IMR-90 (cell line): Measurements from ENCODE around the gene RAB30. TPM values are rescaled to one million over a fixed set of nuclear protein-coding genes. Genes with fewer than 3 reads are reported as not detected.

Source experiments
- ATAC-seq: fragments of 200-7000 bp; cut with Tn5 transposase; 2 replicates; pipeline ENCODE4 v1.9.1; 2020; ENCODE audit warnings: low read depth, mild to moderate bottlenecking, moderate library complexity
- BruUV-seq: library from RNA; stranded (reverse); fragments of 400-500 nt; replicated peaks from 2 replicates; lab custom pipeline; 2021; lab: Mats Ljungman, UMichigan
- CTCF ChIA-PET: fragments of 300-600 bp; formaldehyde crosslinking; extraction: SDS; loops from one replicate; lab custom pipeline; 2021; ENCODE audit warnings: antibody characterized with exemption; lab: Yijun Ruan, JAX
- POLR2A ChIA-PET: fragments of 300-600 bp; sonication (Branson Sonifier 250); formaldehyde crosslinking; loops from one replicate; lab custom pipeline; 2022; ENCODE audit warnings: antibody characterized with exemption; ENCODE audit not compliant: unreplicated experiment; lab: Charles Lee
- DNase-seq: peaks from one replicate; pipeline ENCODE4 v3.0.0; 2013
- H2AFZ ChIP-seq: replicated peaks from 2 replicates; pipeline ENCODE3; 2013; ENCODE audit warnings: low read length, mild to moderate bottlenecking; ENCODE audit not compliant: poor library complexity
- H2AK5ac ChIP-seq: 2 replicates; pipeline ENCODE4 v1.6.1; 2013; ENCODE audit warnings: low read depth, low read length, inconsistent platforms
- H2AK9ac ChIP-seq: replicated peaks from 2 replicates; pipeline ENCODE3; 2013; ENCODE audit warnings: mild to moderate bottlenecking, low read depth, low read length, moderate library complexity; ENCODE audit not compliant: poor library complexity
- H2BK120ac ChIP-seq: 2 replicates; pipeline ENCODE4 v1.6.1; 2013; ENCODE audit warnings: low read depth, low read length, inconsistent platforms
- H2BK15ac ChIP-seq: 3 replicates; pipeline ENCODE4 v1.6.1; 2013; ENCODE audit warnings: low read depth, low read length, inconsistent platforms
- H2BK20ac ChIP-seq: 2 replicates; pipeline ENCODE4 v1.6.1; 2013; ENCODE audit warnings: low read depth, mild to moderate bottlenecking, inconsistent platforms, low read length, moderate library complexity
- H2BK5ac ChIP-seq: 2 replicates; pipeline ENCODE4 v1.6.1; 2013; ENCODE audit warnings: mild to moderate bottlenecking, low read depth, low read length, inconsistent platforms; ENCODE audit not compliant: poor library complexity, severe bottlenecking
- H3K14ac ChIP-seq: replicated peaks from 2 replicates; pipeline ENCODE4 v1.6.1; 2013; ENCODE audit warnings: low read depth, low read length, inconsistent platforms
- H3K18ac ChIP-seq: 2 replicates; pipeline ENCODE4 v1.6.1; 2013; ENCODE audit warnings: low read depth, low read length, control low read depth
- H3K23ac ChIP-seq: 2 replicates; pipeline ENCODE4 v1.6.1; 2013; ENCODE audit warnings: low read depth, low read length, inconsistent platforms
- H3K27ac ChIP-seq: 2 replicates; pipeline ENCODE4 v1.5.1; 2013; ENCODE audit warnings: mild to moderate bottlenecking, control low read depth, low read length; ENCODE audit not compliant: insufficient read depth
- H3K27me3 ChIP-seq: 2 replicates; pipeline ENCODE4 v1.6.1; 2013; ENCODE audit warnings: low read length; ENCODE audit not compliant: control insufficient read depth, insufficient read depth
- H3K36me3 ChIP-seq: 2 replicates; pipeline ENCODE4 v1.6.1; 2013; ENCODE audit warnings: low read length, mixed read lengths; ENCODE audit not compliant: control insufficient read depth, insufficient read depth
- H3K4ac ChIP-seq: 2 replicates; pipeline ENCODE4 v1.6.1; 2013; ENCODE audit warnings: low read depth, low read length, inconsistent platforms
- H3K4me1 ChIP-seq: 2 replicates; pipeline ENCODE4 v1.6.1; 2013; ENCODE audit warnings: low read length, mixed read lengths; ENCODE audit not compliant: control insufficient read depth, insufficient read depth
- H3K4me2 ChIP-seq: 2 replicates; pipeline ENCODE4 v1.6.1; 2013; ENCODE audit warnings: low read depth, mild to moderate bottlenecking, control low read depth, low read length, moderate library complexity
- H3K4me3 ChIP-seq: 2 replicates; pipeline ENCODE4 v1.5.1; 2013; ENCODE audit warnings: low read depth, mild to moderate bottlenecking, control low read depth, low read length, moderate library complexity; ENCODE audit not compliant: insufficient read depth
- H3K56ac ChIP-seq: 2 replicates; pipeline ENCODE4 v1.6.1; 2013; ENCODE audit warnings: low read length, inconsistent platforms; ENCODE audit not compliant: insufficient read depth; ENCODE audit errors: extremely low read depth
- H3K79me1 ChIP-seq, 2 experiments: 2 replicates each; pipeline ENCODE4 v1.6.1; 2013; ENCODE audit warnings: low read length in 2 of 2, inconsistent platforms in 1 of 2, low read depth in 1 of 2
- H3K9ac ChIP-seq: 2 replicates; pipeline ENCODE4 v1.6.1; 2013; ENCODE audit warnings: low read depth, low read length, control low read depth
- H3K9me1 ChIP-seq: 2 replicates; pipeline ENCODE4 v1.6.1; 2013; ENCODE audit warnings: low read length, inconsistent platforms; ENCODE audit not compliant: insufficient read depth
- H3K9me3 ChIP-seq: 2 replicates; pipeline ENCODE4 v1.6.1; 2013; ENCODE audit warnings: low read length; ENCODE audit not compliant: control insufficient read depth, insufficient read depth
- H4K20me1 ChIP-seq: 2 replicates; pipeline ENCODE4 v1.6.1; 2013; ENCODE audit warnings: low read length, inconsistent platforms; ENCODE audit not compliant: insufficient read depth
- H4K5ac ChIP-seq: 2 replicates; pipeline ENCODE4 v1.6.1; 2013; ENCODE audit warnings: mild to moderate bottlenecking, low read depth, low read length, control low read depth
- H4K8ac ChIP-seq, 2 experiments: 2 replicates each; pipeline ENCODE4 v1.6.1; 2013; ENCODE audit warnings: low read depth in 2 of 2, low read length in 2 of 2, control low read depth in 1 of 2, inconsistent platforms in 1 of 2
- H4K91ac ChIP-seq: 2 replicates; pipeline ENCODE4 v1.6.1; 2013; ENCODE audit warnings: low read depth, low read length, inconsistent platforms; ENCODE audit not compliant: insufficient read depth
- FOS ChIP-seq: fragments of 150-350 bp; IDR thresholded peaks from 2 replicates; pipeline ENCODE4 v1.6.1; 2016; ENCODE audit warnings: low read depth, low read length
- MAFK ChIP-seq: IDR thresholded peaks from 2 replicates; pipeline ENCODE4 v1.6.1; 2012; ENCODE audit warnings: low read depth, low read length, improper control_type of control experiment
- MAZ ChIP-seq: IDR thresholded peaks from 2 replicates; pipeline ENCODE4 v1.6.1; 2012; ENCODE audit warnings: low read depth, mild to moderate bottlenecking, low read length, improper control_type of control experiment, moderate library complexity, borderline replicate concordance
- NFE2L2 ChIP-seq: fragments of 150-350 bp; IDR thresholded peaks from 2 replicates; pipeline ENCODE4 v1.6.1; 2016; ENCODE audit warnings: low read depth, mild to moderate bottlenecking, low read length
- POLR2A ChIP-seq: IDR thresholded peaks from 2 replicates; pipeline ENCODE4 v1.6.1; 2012; ENCODE audit warnings: mild to moderate bottlenecking, low read depth, low read length
- RAD21 ChIP-seq: IDR thresholded peaks from 2 replicates; pipeline ENCODE4 v1.6.1; 2012; ENCODE audit warnings: low read length, improper control_type of control experiment
- WGBS, 2 experiments: methylation state at CpG; one replicate each; pipeline versions ENCODE4 v1.1.5 to v1.1.7; 2013; ENCODE audit warnings: missing lambda C conversion rate in 2 of 2; ENCODE audit not compliant: insufficient read length in 1 of 2; ENCODE audit errors: extremely low coverage in 2 of 2; 5-methylcytosine and 5-hydroxymethylcytosine counted together
- dilution Hi-C: fragments of 300-500 bp; cut with HindIII; formaldehyde crosslinking; loops from one replicate; pipeline ENCODE4 v1.14.3; 2018; ENCODE audit warnings: low sequenced_read_pairs; ENCODE audit not compliant: unreplicated experiment
- in situ Hi-C: fragments of 300-500 bp; cut with MboI; formaldehyde crosslinking; loops from 3 replicates; pipeline ENCODE4 v1.14.3; 2019; ENCODE audit warnings: low sequenced_read_pairs, inconsistent platforms, mixed read lengths
- intact Hi-C: fragments of 100-400 bp; cut with micrococcal nuclease; formaldehyde crosslinking; loops from 2 replicates; pipeline ENCODE4 v1.10.0; 2022
- polyA plus RNA-seq, 3 experiments: library from polyadenylated mRNA; depleted of rRNA; stranded (reverse); fragments of >200 nt; gene quantifications; 2 replicates each; pipeline ENCODE4 v1.2.3, GENCODE V29; 2012; ENCODE audit warnings: low replicate concordance in 1 of 3
- total RNA-seq: library from RNA; depleted of rRNA; stranded (reverse); fragments of >200 nt; gene quantifications from 2 replicates; pipeline ENCODE4 v1.2.3, GENCODE V29; 2012
- TF ChIP-seq, protein P1 (sequence below): conservative IDR thresholded peaks from 2 replicates; pipeline ENCODE4 v1.5.1; 2012; ENCODE audit warnings: mild to moderate bottlenecking, low read depth, low read length, improper control_type of control experiment

RAB30 gene
- total and polyA plus RNA-seq, 2 of the 4 experiments (the other 2 are of a cell fraction) = 7.2 to 25.6 TPM

- H4K5ac ChIP-seq = no peak overlapping the region
- dilution Hi-C loops (no loop called here), in situ Hi-C loops (no loop called here), intact Hi-C loops (no loop called here)
- DNase-seq = no peak
- H3K27me3 ChIP-seq = no peaks in the 10 kb centered on the region
- H3K4me1 ChIP-seq = no peaks in the 10 kb centered on the region
- CTCF ChIA-PET = interaction anchor here (0.7 to 1.3 kb wide), 2 partner anchors 9 to 63 kb away, joined by 6 to 7 read pairs; no protein-coding TSS in a partner anchor
- no CpG with 5 or more reads among the region's 2 CpGs for WGBS, 2 experiments
- ATAC-seq = no peak
- no peak overlapping the region for H2BK5ac ChIP-seq
- no TSS peak for BruUV-seq
- H3K9me1 ChIP-seq = no peaks in the 10 kb centered on the region
- TF ChIP-seq, protein P1, sequence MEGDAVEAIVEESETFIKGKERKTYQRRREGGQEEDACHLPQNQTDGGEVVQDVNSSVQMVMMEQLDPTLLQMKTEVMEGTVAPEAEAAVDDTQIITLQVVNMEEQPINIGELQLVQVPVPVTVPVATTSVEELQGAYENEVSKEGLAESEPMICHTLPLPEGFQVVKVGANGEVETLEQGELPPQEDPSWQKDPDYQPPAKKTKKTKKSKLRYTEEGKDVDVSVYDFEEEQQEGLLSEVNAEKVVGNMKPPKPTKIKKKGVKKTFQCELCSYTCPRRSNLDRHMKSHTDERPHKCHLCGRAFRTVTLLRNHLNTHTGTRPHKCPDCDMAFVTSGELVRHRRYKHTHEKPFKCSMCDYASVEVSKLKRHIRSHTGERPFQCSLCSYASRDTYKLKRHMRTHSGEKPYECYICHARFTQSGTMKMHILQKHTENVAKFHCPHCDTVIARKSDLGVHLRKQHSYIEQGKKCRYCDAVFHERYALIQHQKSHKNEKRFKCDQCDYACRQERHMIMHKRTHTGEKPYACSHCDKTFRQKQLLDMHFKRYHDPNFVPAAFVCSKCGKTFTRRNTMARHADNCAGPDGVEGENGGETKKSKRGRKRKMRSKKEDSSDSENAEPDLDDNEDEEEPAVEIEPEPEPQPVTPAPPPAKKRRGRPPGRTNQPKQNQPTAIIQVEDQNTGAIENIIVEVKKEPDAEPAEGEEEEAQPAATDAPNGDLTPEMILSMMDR = no peak
- no peak for TF ChIP-seq POLR2A
- no peak for TF ChIP-seq MAZ
- no peak for TF ChIP-seq MAFK
- no peak for TF ChIP-seq FOS
- no peak for TF ChIP-seq NFE2L2
- TF ChIP-seq RAD21 = no peak
- no peak overlapping the region for H3K4me3 ChIP-seq
- no peaks in the 10 kb centered on the region for H3K9me3 ChIP-seq
- no peak overlapping the region for H2BK20ac ChIP-seq
- no peak overlapping the region for H2AFZ ChIP-seq
- H3K23ac ChIP-seq = no peak overlapping the region
- H3K4me2 ChIP-seq = no peak overlapping the region
- no peak overlapping the region for H3K9ac ChIP-seq
- H2BK15ac ChIP-seq = no peak overlapping the region
- H4K91ac ChIP-seq = no peak overlapping the region
- POLR2A ChIA-PET = no interaction called here
- no peaks in the 10 kb centered on the region for H3K79me1 ChIP-seq
- H4K20me1 ChIP-seq = no peaks in the 10 kb centered on the region
- H3K4ac ChIP-seq = no peak overlapping the region
- H2BK120ac ChIP-seq = no peak overlapping the region
- no peak overlapping the region for H2AK5ac ChIP-seq
- no peak overlapping the region for H3K14ac ChIP-seq
- no peak overlapping the region for H3K18ac ChIP-seq
- no peak overlapping the region for H4K8ac ChIP-seq
- H3K56ac ChIP-seq = no peak overlapping the region
- no peaks in the 10 kb centered on the region; the same call in 1 of the 2 replicates for H3K36me3 ChIP-seq
- no peak overlapping the region for H3K27ac ChIP-seq
- H2AK9ac ChIP-seq = no peak overlapping the region
Observed at GRCh38 chr11:82930734-82931133, 141.0 kb downstream of the RAB30 start.
